IMR-90 (cell line): ENCODE data around the gene ALK. TPM values are rescaled to one million over a fixed set of nuclear protein-coding genes. Genes with fewer than 3 reads are reported as not detected.

Source experiments
- ATAC-seq: fragments of 200-7000 bp; cut with Tn5 transposase; 2 replicates; pipeline ENCODE4 v1.9.1; 2020; ENCODE audit warnings: low read depth, mild to moderate bottlenecking, moderate library complexity
- BruUV-seq: library from RNA; stranded (reverse); fragments of 400-500 nt; replicated peaks from 2 replicates; lab custom pipeline; 2021; lab: Mats Ljungman, UMichigan
- CTCF ChIA-PET: fragments of 300-600 bp; formaldehyde crosslinking; extraction: SDS; loops from one replicate; lab custom pipeline; 2021; ENCODE audit warnings: antibody characterized with exemption; lab: Yijun Ruan, JAX
- POLR2A ChIA-PET: fragments of 300-600 bp; sonication (Branson Sonifier 250); formaldehyde crosslinking; loops from one replicate; lab custom pipeline; 2022; ENCODE audit warnings: antibody characterized with exemption; ENCODE audit not compliant: unreplicated experiment; lab: Charles Lee
- DNase-seq: peaks from one replicate; pipeline ENCODE4 v3.0.0; 2013
- H2AFZ ChIP-seq: replicated peaks from 2 replicates; pipeline ENCODE3; 2013; ENCODE audit warnings: low read length, mild to moderate bottlenecking; ENCODE audit not compliant: poor library complexity
- H2AK5ac ChIP-seq: 2 replicates; pipeline ENCODE4 v1.6.1; 2013; ENCODE audit warnings: low read depth, low read length, inconsistent platforms
- H2AK9ac ChIP-seq: replicated peaks from 2 replicates; pipeline ENCODE3; 2013; ENCODE audit warnings: mild to moderate bottlenecking, low read depth, low read length, moderate library complexity; ENCODE audit not compliant: poor library complexity
- H2BK120ac ChIP-seq: 2 replicates; pipeline ENCODE4 v1.6.1; 2013; ENCODE audit warnings: low read depth, low read length, inconsistent platforms
- H2BK15ac ChIP-seq: 3 replicates; pipeline ENCODE4 v1.6.1; 2013; ENCODE audit warnings: low read depth, low read length, inconsistent platforms
- H2BK20ac ChIP-seq: 2 replicates; pipeline ENCODE4 v1.6.1; 2013; ENCODE audit warnings: low read depth, mild to moderate bottlenecking, inconsistent platforms, low read length, moderate library complexity
- H2BK5ac ChIP-seq: 2 replicates; pipeline ENCODE4 v1.6.1; 2013; ENCODE audit warnings: mild to moderate bottlenecking, low read depth, low read length, inconsistent platforms; ENCODE audit not compliant: poor library complexity, severe bottlenecking
- H3K14ac ChIP-seq: replicated peaks from 2 replicates; pipeline ENCODE4 v1.6.1; 2013; ENCODE audit warnings: low read depth, low read length, inconsistent platforms
- H3K18ac ChIP-seq: 2 replicates; pipeline ENCODE4 v1.6.1; 2013; ENCODE audit warnings: low read depth, low read length, control low read depth
- H3K23ac ChIP-seq: 2 replicates; pipeline ENCODE4 v1.6.1; 2013; ENCODE audit warnings: low read depth, low read length, inconsistent platforms
- H3K27ac ChIP-seq: 2 replicates; pipeline ENCODE4 v1.5.1; 2013; ENCODE audit warnings: mild to moderate bottlenecking, control low read depth, low read length; ENCODE audit not compliant: insufficient read depth
- H3K27me3 ChIP-seq: 2 replicates; pipeline ENCODE4 v1.6.1; 2013; ENCODE audit warnings: low read length; ENCODE audit not compliant: control insufficient read depth, insufficient read depth
- H3K36me3 ChIP-seq: 2 replicates; pipeline ENCODE4 v1.6.1; 2013; ENCODE audit warnings: low read length, mixed read lengths; ENCODE audit not compliant: control insufficient read depth, insufficient read depth
- H3K4ac ChIP-seq: 2 replicates; pipeline ENCODE4 v1.6.1; 2013; ENCODE audit warnings: low read depth, low read length, inconsistent platforms
- H3K4me1 ChIP-seq: 2 replicates; pipeline ENCODE4 v1.6.1; 2013; ENCODE audit warnings: low read length, mixed read lengths; ENCODE audit not compliant: control insufficient read depth, insufficient read depth
- H3K4me2 ChIP-seq: 2 replicates; pipeline ENCODE4 v1.6.1; 2013; ENCODE audit warnings: low read depth, mild to moderate bottlenecking, control low read depth, low read length, moderate library complexity
- H3K4me3 ChIP-seq: 2 replicates; pipeline ENCODE4 v1.5.1; 2013; ENCODE audit warnings: low read depth, mild to moderate bottlenecking, control low read depth, low read length, moderate library complexity; ENCODE audit not compliant: insufficient read depth
- H3K56ac ChIP-seq: 2 replicates; pipeline ENCODE4 v1.6.1; 2013; ENCODE audit warnings: low read length, inconsistent platforms; ENCODE audit not compliant: insufficient read depth; ENCODE audit errors: extremely low read depth
- H3K79me1 ChIP-seq, 2 experiments: 2 replicates each; pipeline ENCODE4 v1.6.1; 2013; ENCODE audit warnings: low read length in 2 of 2, inconsistent platforms in 1 of 2, low read depth in 1 of 2
- H3K9ac ChIP-seq: 2 replicates; pipeline ENCODE4 v1.6.1; 2013; ENCODE audit warnings: low read depth, low read length, control low read depth
- H3K9me1 ChIP-seq: 2 replicates; pipeline ENCODE4 v1.6.1; 2013; ENCODE audit warnings: low read length, inconsistent platforms; ENCODE audit not compliant: insufficient read depth
- H3K9me3 ChIP-seq: 2 replicates; pipeline ENCODE4 v1.6.1; 2013; ENCODE audit warnings: low read length; ENCODE audit not compliant: control insufficient read depth, insufficient read depth
- H4K20me1 ChIP-seq: 2 replicates; pipeline ENCODE4 v1.6.1; 2013; ENCODE audit warnings: low read length, inconsistent platforms; ENCODE audit not compliant: insufficient read depth
- H4K5ac ChIP-seq: 2 replicates; pipeline ENCODE4 v1.6.1; 2013; ENCODE audit warnings: mild to moderate bottlenecking, low read depth, low read length, control low read depth
- H4K8ac ChIP-seq, 2 experiments: 2 replicates each; pipeline ENCODE4 v1.6.1; 2013; ENCODE audit warnings: low read depth in 2 of 2, low read length in 2 of 2, control low read depth in 1 of 2, inconsistent platforms in 1 of 2
- H4K91ac ChIP-seq: 2 replicates; pipeline ENCODE4 v1.6.1; 2013; ENCODE audit warnings: low read depth, low read length, inconsistent platforms; ENCODE audit not compliant: insufficient read depth
- CHD1 ChIP-seq: IDR thresholded peaks from 2 replicates; pipeline ENCODE4 v1.6.1; 2012; ENCODE audit warnings: low read depth, low read length, improper control_type of control experiment
- ELK1 ChIP-seq: fragments of 150-350 bp; IDR thresholded peaks from 2 replicates; pipeline ENCODE4 v1.6.1; 2016; ENCODE audit warnings: low read depth, mild to moderate bottlenecking, low read length, moderate library complexity, borderline replicate concordance
- MAZ ChIP-seq: IDR thresholded peaks from 2 replicates; pipeline ENCODE4 v1.6.1; 2012; ENCODE audit warnings: low read depth, mild to moderate bottlenecking, low read length, improper control_type of control experiment, moderate library complexity, borderline replicate concordance
- MXI1 ChIP-seq: IDR thresholded peaks from 2 replicates; pipeline ENCODE4 v1.6.1; 2012; ENCODE audit warnings: low read depth, mild to moderate bottlenecking, low read length, moderate library complexity, borderline replicate concordance
- RFX5 ChIP-seq: IDR thresholded peaks from 2 replicates; pipeline ENCODE4 v1.8.0; 2012; ENCODE audit warnings: low read depth, mild to moderate bottlenecking, low read length, moderate library complexity
- SMC3 ChIP-seq: fragments of 150-350 bp; IDR thresholded peaks from 2 replicates; pipeline ENCODE4 v1.6.1; 2016; ENCODE audit warnings: low read depth, mild to moderate bottlenecking, antibody characterized with exemption, low read length, moderate library complexity
- WGBS, 2 experiments: methylation state at CpG; one replicate each; pipeline versions ENCODE4 v1.1.5 to v1.1.7; 2013; ENCODE audit warnings: missing lambda C conversion rate in 2 of 2; ENCODE audit not compliant: insufficient read length in 1 of 2; ENCODE audit errors: extremely low coverage in 2 of 2; 5-methylcytosine and 5-hydroxymethylcytosine counted together
- dilution Hi-C: fragments of 300-500 bp; cut with HindIII; formaldehyde crosslinking; loops from one replicate; pipeline ENCODE4 v1.14.3; 2018; ENCODE audit warnings: low sequenced_read_pairs; ENCODE audit not compliant: unreplicated experiment
- in situ Hi-C: fragments of 300-500 bp; cut with MboI; formaldehyde crosslinking; loops from 3 replicates; pipeline ENCODE4 v1.14.3; 2019; ENCODE audit warnings: low sequenced_read_pairs, inconsistent platforms, mixed read lengths
- intact Hi-C: fragments of 100-400 bp; cut with micrococcal nuclease; formaldehyde crosslinking; loops from 2 replicates; pipeline ENCODE4 v1.10.0; 2022
- polyA plus RNA-seq, 3 experiments: library from polyadenylated mRNA; depleted of rRNA; stranded (reverse); fragments of >200 nt; gene quantifications; 2 replicates each; pipeline ENCODE4 v1.2.3, GENCODE V29; 2012; ENCODE audit warnings: low replicate concordance in 1 of 3
- total RNA-seq: library from RNA; depleted of rRNA; stranded (reverse); fragments of >200 nt; gene quantifications from 2 replicates; pipeline ENCODE4 v1.2.3, GENCODE V29; 2012

Gene ALK
- total and polyA plus RNA-seq, 2 of the 4 experiments (the other 2 are of a cell fraction) = not detected

- ATAC-seq (no peak), DNase-seq (no peak)
- Histone ChIP-seq H2BK15ac (no peak overlapping the region), H3K56ac (no peak overlapping the region), H3K9me3 (no peaks in the 10 kb centered on the region; the same call in 1 of the 2 replicates), H3K27ac (no peak overlapping the region), H2AK5ac (no peak overlapping the region), H3K18ac (no peak overlapping the region), H2BK5ac (no peak overlapping the region), H4K91ac (no peak overlapping the region), H3K14ac (no peak overlapping the region), H4K8ac (no peak overlapping the region), H3K36me3 (no peaks in the 10 kb centered on the region), H3K4me1 (no peaks in the 10 kb centered on the region), H3K27me3 (0 out of 2 replicates have a peak, but pooled peaks cover 2% of the 10 kb centered on the region), H2BK20ac (no peak overlapping the region), H3K4me2 (no peak overlapping the region), H3K9ac (no peak overlapping the region), H2AK9ac (no peak overlapping the region), H3K4me3 (no peak overlapping the region), H3K9me1 (no peaks in the 10 kb centered on the region), H2BK120ac (no peak overlapping the region), H4K20me1 (no peaks in the 10 kb centered on the region), H2AFZ (no peak overlapping the region), H3K4ac (no peak overlapping the region), H3K23ac (no peak overlapping the region), H4K5ac (no peak overlapping the region), H3K79me1 (no peaks in the 10 kb centered on the region)
- no peak for TF ChIP-seq MXI1
- TF ChIP-seq SMC3 = no peak
- TF ChIP-seq ELK1 = no peak
- TF ChIP-seq CHD1 = no peak
- no peak for TF ChIP-seq MAZ
- no peak for TF ChIP-seq RFX5
- ChIA-PET CTCF (no interaction called here), POLR2A (no interaction called here)
- intact Hi-C loops (no loop called here), in situ Hi-C loops (no loop called here), dilution Hi-C loops (no loop called here)
- WGBS, 2 experiments = no CpG with 5 or more reads among the region's 3 CpGs
- no TSS peak for BruUV-seq
These were observed 416.6 kb downstream of the ALK start for GRCh38 chr2:29504746-29505145.
